Astrocyte (in vitro differentiated cells and primary cell): ENCODE results near the gene ARHGEF26. TPM values are rescaled to one million over a fixed set of nuclear protein-coding genes. Genes with fewer than 3 reads are reported as not detected.

Experiments
- DNase-seq: peaks from one replicate; pipeline ENCODE4 v3.0.0-alpha.2; 2010; ENCODE audit warnings: low read depth
- FAIRE-seq: peaks from 2 replicates; lab custom pipeline; 2011; peaks lifted over from hg19 to GRCh38; lab: Jason Lieb, UNC
- H2AFZ ChIP-seq: 2 replicates; pipeline ENCODE4 v1.6.0; 2012; ENCODE audit warnings: low read depth, low read length, inconsistent platforms
- H3K27ac ChIP-seq: 2 replicates; pipeline ENCODE4 v1.5.1; 2011; ENCODE audit warnings: low read depth, low read length, inconsistent platforms
- H3K27me3 ChIP-seq: 2 replicates; pipeline ENCODE4 v1.6.0; 2011; ENCODE audit warnings: low read length, inconsistent platforms; ENCODE audit not compliant: insufficient read depth
- H3K36me3 ChIP-seq: 2 replicates; pipeline ENCODE4 v1.5.1; 2011; ENCODE audit warnings: low read length, inconsistent platforms; ENCODE audit not compliant: insufficient read depth
- H3K4me1 ChIP-seq: 2 replicates; pipeline ENCODE4 v1.5.1; 2011; ENCODE audit warnings: low read length, inconsistent platforms; ENCODE audit not compliant: insufficient read depth
- H3K4me2 ChIP-seq: 2 replicates; pipeline ENCODE4 v1.6.0; 2012; ENCODE audit warnings: low read length, inconsistent platforms
- H3K4me3 ChIP-seq: 2 replicates; pipeline ENCODE4 v1.5.1; 2011; ENCODE audit warnings: low read depth, mild to moderate bottlenecking, low read length, inconsistent platforms; ENCODE audit not compliant: insufficient read depth
- H3K79me2 ChIP-seq: 2 replicates; pipeline ENCODE4 v1.6.0; 2012; ENCODE audit warnings: mild to moderate bottlenecking, low read length, inconsistent platforms; ENCODE audit not compliant: insufficient read depth
- H3K9ac ChIP-seq: 2 replicates; pipeline ENCODE4 v1.6.0; 2012; ENCODE audit warnings: mild to moderate bottlenecking, low read length, inconsistent platforms
- H3K9me3 ChIP-seq: 2 replicates; pipeline ENCODE4 v1.5.1; 2012; ENCODE audit warnings: low read depth, mild to moderate bottlenecking, low read length, inconsistent platforms; ENCODE audit not compliant: insufficient read depth
- H4K20me1 ChIP-seq: 2 replicates; pipeline ENCODE4 v1.6.0; 2012; ENCODE audit warnings: low read length, inconsistent platforms; ENCODE audit not compliant: insufficient read depth
- H3K27ac Mint-ChIP-seq: one replicate; pipeline ENCODE4 v1.8.0; 2021; ENCODE audit warnings: mild to moderate bottlenecking, mixed read lengths; ENCODE audit not compliant: unreplicated experiment
- H3K27me3 Mint-ChIP-seq: one replicate; pipeline ENCODE4 v1.8.0; 2021; ENCODE audit warnings: low read depth, mixed read lengths; ENCODE audit not compliant: unreplicated experiment
- H3K36me3 Mint-ChIP-seq: one replicate; pipeline ENCODE4 v1.8.0; 2021; ENCODE audit warnings: low read depth, mixed read lengths; ENCODE audit not compliant: unreplicated experiment
- H3K4me1 Mint-ChIP-seq: one replicate; pipeline ENCODE4 v1.8.0; 2021; ENCODE audit warnings: low read depth, mixed read lengths; ENCODE audit not compliant: unreplicated experiment
- H3K4me3 Mint-ChIP-seq: one replicate; pipeline ENCODE4 v1.8.0; 2021; ENCODE audit warnings: mild to moderate bottlenecking, moderate library complexity, mixed read lengths; ENCODE audit not compliant: unreplicated experiment
- H3K9me3 Mint-ChIP-seq: one replicate; pipeline ENCODE4 v1.8.0; 2021; ENCODE audit warnings: mild to moderate bottlenecking, mixed read lengths; ENCODE audit not compliant: unreplicated experiment
- EZH2 ChIP-seq: IDR thresholded peaks from 2 replicates; pipeline ENCODE4 v1.6.1; 2012; ENCODE audit warnings: mild to moderate bottlenecking, low read length, inconsistent platforms; ENCODE audit not compliant: insufficient read depth
- total RNA-seq: library from RNA; stranded (reverse); gene quantifications from 2 replicates; pipeline ENCODE4 v1.2.1, GENCODE V29; 2021
- TF ChIP-seq, protein P1 (sequence below): IDR thresholded peaks from 2 replicates; pipeline ENCODE4 v1.5.1; 2011; ENCODE audit warnings: low read depth, mild to moderate bottlenecking, inconsistent platforms, low read length, moderate library complexity; ENCODE audit not compliant: insufficient read depth

Gene ARHGEF26
- total RNA-seq, 1 donor from 2014 or later, result 1.7 TPM

DNA sequence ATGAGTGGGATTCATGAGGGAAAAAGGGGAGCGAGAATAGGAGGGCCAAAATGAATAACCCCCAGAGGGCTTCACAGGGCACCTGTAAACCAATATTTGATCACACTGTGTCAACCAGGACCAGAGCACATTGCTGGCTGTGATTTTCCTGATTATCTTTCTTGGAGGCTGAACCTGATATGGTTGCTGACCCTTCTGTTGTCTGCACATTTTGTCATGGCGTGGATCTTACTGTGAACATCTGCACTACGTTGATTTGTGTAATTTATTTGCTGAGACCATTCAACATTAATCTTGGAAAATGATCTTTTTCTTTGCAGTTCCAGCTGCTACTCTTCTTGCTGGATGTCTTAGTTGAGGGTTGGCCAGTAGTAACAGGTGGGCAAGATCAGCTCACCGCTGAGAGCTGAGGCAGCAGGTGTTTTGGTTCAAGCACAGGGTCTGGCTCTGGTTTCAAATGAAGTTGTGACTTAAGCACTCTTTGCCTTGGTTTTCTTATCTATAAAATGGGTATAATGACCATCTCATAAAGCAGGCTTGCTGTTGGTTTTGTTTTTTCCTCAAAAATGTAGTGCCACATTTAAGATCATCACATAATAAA, 61.2 kb downstream of the ARHGEF26 start:
- Mint-ChIP-seq H3K27me3 (no peaks in the 10 kb centered on the region), H3K4me3 (no peak overlapping the region), H3K27ac (no peak overlapping the region), H3K9me3 (no peaks in the 10 kb centered on the region), H3K36me3 (no peaks in the 10 kb centered on the region), H3K4me1 (no peaks in the 10 kb centered on the region)
- Histone ChIP-seq H4K20me1 (no peaks in the 10 kb centered on the region), H2AFZ (no peak overlapping the region), H3K36me3 (no peaks in the 10 kb centered on the region), H3K9ac (no peak overlapping the region), H3K27ac (no peak overlapping the region), H3K4me3 (no peak overlapping the region), H3K27me3 (no peaks in the 10 kb centered on the region), H3K9me3 (no peaks in the 10 kb centered on the region), H3K4me1 (no peaks in the 10 kb centered on the region), H3K79me2 (no peaks in the 10 kb centered on the region), H3K4me2 (no peak overlapping the region)
- TF ChIP-seq, protein P1, sequence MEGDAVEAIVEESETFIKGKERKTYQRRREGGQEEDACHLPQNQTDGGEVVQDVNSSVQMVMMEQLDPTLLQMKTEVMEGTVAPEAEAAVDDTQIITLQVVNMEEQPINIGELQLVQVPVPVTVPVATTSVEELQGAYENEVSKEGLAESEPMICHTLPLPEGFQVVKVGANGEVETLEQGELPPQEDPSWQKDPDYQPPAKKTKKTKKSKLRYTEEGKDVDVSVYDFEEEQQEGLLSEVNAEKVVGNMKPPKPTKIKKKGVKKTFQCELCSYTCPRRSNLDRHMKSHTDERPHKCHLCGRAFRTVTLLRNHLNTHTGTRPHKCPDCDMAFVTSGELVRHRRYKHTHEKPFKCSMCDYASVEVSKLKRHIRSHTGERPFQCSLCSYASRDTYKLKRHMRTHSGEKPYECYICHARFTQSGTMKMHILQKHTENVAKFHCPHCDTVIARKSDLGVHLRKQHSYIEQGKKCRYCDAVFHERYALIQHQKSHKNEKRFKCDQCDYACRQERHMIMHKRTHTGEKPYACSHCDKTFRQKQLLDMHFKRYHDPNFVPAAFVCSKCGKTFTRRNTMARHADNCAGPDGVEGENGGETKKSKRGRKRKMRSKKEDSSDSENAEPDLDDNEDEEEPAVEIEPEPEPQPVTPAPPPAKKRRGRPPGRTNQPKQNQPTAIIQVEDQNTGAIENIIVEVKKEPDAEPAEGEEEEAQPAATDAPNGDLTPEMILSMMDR, result no peak
- TF ChIP-seq EZH2, result no peak
- DNase-seq, result no peak
- no peak for FAIRE-seq

DNA sequence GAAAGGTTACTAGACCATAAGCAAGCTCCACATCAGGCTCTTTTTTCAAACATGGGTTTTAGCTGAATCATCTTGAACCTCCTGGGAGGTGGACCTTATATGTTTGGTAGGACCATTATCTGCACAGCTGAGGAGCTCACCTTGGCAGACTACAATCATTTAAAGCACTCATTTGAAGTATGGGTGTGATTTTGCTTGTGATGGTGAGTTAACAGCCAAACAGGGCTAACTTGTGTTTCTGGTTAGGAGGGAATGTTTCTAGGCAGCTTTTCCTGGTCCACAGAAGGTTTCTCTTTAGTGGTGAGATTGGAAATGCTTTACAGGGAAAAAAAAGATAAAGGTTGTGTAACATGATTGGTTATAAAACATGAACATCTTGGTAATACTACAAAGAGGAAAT, 61.8 kb downstream of the ARHGEF26 start:
- H3K36me3 Mint-ChIP-seq, result no peaks in the 10 kb centered on the region
- no peak overlapping the region for H3K27ac Mint-ChIP-seq
- no peak overlapping the region for H2AFZ ChIP-seq
- no peak overlapping the region for H3K27ac ChIP-seq
- no peak overlapping the region for H3K4me2 ChIP-seq
- H3K9me3 ChIP-seq, result no peaks in the 10 kb centered on the region
- H3K27me3 ChIP-seq, result no peaks in the 10 kb centered on the region
- no peaks in the 10 kb centered on the region for H3K36me3 ChIP-seq
- no peak overlapping the region for H3K9ac ChIP-seq
- H3K9me3 Mint-ChIP-seq, result no peaks in the 10 kb centered on the region
- H3K4me1 ChIP-seq, result no peaks in the 10 kb centered on the region
- H3K79me2 ChIP-seq, result no peaks in the 10 kb centered on the region
- H3K27me3 Mint-ChIP-seq, result no peaks in the 10 kb centered on the region
- H3K4me3 ChIP-seq, result no peak overlapping the region
- TF ChIP-seq, protein P1, result no peak
- no peak for TF ChIP-seq EZH2
- H3K4me3 Mint-ChIP-seq, result no peak overlapping the region
- DNase-seq (no peak), FAIRE-seq (no peak)
- no peaks in the 10 kb centered on the region for H4K20me1 ChIP-seq
- H3K4me1 Mint-ChIP-seq, result no peaks in the 10 kb centered on the region

DNA sequence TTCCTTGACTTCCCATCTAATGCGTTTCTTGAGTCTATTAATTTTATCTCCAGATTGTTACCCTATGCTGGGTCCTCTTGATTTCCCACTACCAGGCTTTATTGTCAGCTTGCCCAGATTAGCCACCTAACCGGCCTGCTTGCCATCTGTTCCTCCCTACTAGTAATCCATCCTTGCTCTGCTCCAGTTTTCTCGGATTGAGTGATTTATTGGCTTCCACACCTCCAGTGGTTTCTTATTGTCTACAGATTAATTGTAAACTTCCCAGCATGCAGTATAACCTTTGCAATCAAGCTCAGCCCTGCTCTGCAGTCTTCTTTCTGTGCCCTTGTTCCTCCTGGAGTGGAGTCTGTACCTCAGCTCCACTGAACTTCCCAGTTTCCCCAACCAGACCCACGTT, 63.4 kb downstream of the ARHGEF26 start:
- Mint-ChIP-seq H3K4me3 (no peak overlapping the region), H3K27me3 (no peaks in the 10 kb centered on the region), H3K9me3 (no peaks in the 10 kb centered on the region), H3K4me1 (no peaks in the 10 kb centered on the region), H3K36me3 (no peaks in the 10 kb centered on the region), H3K27ac (no peak overlapping the region)
- H3K4me1 ChIP-seq, result no peaks in the 10 kb centered on the region
- TF ChIP-seq, protein P1, result no peak
- no peak for TF ChIP-seq EZH2
- no peak overlapping the region for H3K9ac ChIP-seq
- no peak for DNase-seq
- no peaks in the 10 kb centered on the region for H3K79me2 ChIP-seq
- FAIRE-seq, result no peak
- no peaks in the 10 kb centered on the region for H3K9me3 ChIP-seq
- H4K20me1 ChIP-seq, result no peaks in the 10 kb centered on the region
- H3K4me3 ChIP-seq, result no peak overlapping the region
- no peak overlapping the region for H3K27ac ChIP-seq
- H3K4me2 ChIP-seq, result no peak overlapping the region
- no peaks in the 10 kb centered on the region for H3K36me3 ChIP-seq
- H3K27me3 ChIP-seq, result no peaks in the 10 kb centered on the region
- H2AFZ ChIP-seq, result no peak overlapping the region
